NCI-H446 treated with DMSO at 0.1 percent for 48 hours (cell line): Measurements from ENCODE around the gene AMPD2.

Experiments
- DNase-seq: peaks from one replicate; lab custom pipeline; 2025; lab: John Stamatoyannopoulos, UW

The AMPD2 gene

DNA sequence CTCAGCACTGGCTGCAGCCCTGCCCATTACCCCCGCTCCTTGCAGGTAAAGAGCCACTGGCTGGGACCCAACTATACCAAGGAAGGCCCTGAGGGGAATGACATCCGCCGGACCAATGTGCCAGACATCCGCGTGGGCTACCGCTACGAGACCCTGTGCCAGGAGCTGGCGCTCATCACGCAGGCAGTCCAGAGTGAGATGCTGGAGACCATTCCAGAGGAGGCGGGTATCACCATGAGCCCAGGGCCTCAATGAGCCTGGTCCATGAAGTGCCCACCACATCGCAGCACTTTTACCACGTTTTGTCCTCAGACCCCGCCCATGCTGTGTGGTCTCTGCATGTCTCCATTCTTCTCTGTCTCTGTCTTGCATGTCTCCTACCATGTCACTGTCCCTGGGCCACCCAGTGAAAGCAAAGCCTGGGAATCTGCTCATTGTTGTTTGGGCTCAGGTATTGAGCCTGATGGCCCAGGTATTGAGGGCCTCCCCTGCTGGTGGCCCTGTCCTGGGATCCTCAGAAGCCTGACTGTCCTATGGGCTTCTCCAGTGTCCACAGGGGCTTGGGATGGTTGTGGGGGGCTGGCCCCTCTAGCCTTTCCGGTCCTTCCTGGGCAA lies 11.4 kb downstream of the AMPD2 start:
- no peak for DNase-seq

DNA sequence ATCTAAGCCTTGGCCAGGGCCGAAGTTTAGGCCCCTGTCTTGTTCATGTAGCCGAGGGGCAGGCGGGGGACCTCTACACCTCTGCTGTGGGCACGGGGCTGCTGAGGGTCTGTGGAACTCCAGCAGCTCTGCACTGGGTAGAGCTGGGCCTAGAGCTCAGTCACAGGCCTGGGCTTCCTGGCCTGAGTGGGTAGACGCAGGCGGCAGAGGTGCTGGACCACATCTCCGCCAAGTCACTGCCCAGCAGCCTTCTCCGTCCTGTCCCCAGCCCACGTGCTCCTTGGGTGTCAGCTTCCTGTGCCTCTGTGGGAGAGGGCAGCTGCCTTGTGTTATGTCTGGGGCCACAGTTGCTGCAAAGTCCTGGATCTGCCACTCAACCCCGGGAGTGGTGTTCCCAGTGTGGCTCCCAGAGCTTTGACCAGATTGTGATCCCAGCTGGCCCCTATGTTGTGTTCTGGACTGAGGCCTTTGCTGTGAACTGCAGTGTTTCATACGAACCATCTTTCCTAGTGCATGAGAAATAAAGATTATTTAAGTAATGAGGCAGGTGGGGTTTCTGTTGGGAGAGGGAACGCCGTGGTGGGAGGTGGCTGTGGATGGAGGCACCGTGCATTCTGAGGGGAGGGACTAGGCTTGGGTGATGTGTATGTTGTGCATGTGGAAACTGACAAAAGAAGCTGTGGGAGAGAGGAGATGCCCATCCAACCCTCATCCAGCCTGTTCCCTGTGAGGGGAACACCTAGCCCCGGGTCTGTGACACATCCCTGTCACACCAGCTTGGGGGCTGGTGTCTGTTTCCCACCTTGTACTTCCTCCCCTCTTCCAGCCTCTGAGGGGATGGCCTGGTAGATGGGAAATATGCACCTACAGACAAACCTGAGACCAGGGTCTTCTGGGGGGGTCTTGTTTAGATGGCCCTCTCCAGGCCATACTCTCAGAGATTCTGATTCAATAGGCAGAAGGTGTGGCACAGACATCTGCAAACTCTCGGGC lies 12.2 kb downstream of the AMPD2 start:
- no peak for DNase-seq

DNA sequence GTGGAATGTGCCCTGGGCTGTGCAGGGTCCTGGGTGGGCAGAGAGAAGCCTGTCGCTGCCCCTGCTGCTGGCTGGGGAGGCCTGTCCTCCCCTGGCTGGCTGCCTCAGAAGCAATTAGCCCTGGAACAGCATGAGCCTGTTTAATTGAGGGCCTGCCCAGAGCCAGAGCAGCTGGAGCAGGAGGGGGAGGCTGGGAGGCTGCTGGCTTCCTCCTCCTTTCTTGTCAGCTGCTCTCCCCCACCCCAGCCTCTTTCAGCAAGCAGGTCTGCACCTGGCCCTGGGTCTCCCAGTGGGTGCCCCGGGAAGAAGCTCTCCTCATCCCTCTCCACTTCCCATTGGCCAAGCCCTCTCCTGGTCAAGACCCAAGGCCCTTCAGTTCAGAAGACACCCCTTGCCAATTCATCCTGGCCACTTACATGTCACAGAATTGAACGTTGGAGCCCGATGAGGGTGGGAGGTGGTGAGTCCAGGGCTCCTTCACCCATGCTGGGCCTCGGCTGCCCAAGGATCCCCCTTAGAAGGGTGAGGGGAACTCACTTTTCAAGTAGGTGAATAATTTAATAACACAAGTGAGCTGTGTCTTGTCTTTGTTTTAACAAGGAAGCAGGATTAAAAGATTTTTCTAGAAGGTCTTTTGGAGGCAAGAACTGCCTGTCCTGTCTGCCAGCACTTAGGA lies 13.2 kb downstream of the AMPD2 start:
- peak; percentile 79 for DNase-seq

DNA sequence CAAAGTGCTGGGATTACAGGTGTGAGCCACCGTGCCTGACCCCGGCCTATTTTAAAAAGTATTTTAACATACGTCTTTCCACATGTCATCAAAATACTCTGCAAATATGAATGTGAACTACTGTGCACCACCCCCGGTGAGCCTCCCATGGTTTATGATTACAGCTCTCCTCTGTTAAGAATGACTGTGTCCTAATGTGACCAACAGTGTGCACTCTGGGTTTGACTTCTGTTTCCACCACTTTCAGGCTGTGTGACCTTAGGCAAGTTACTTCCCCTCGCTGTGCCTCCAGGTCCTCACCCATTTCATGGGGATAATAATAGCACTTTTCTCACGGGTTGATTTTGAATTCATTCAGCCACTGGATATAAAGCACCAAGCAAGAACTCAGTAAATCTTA lies 14.7 kb downstream of the AMPD2 start:
- DNase-seq = no peak

DNA sequence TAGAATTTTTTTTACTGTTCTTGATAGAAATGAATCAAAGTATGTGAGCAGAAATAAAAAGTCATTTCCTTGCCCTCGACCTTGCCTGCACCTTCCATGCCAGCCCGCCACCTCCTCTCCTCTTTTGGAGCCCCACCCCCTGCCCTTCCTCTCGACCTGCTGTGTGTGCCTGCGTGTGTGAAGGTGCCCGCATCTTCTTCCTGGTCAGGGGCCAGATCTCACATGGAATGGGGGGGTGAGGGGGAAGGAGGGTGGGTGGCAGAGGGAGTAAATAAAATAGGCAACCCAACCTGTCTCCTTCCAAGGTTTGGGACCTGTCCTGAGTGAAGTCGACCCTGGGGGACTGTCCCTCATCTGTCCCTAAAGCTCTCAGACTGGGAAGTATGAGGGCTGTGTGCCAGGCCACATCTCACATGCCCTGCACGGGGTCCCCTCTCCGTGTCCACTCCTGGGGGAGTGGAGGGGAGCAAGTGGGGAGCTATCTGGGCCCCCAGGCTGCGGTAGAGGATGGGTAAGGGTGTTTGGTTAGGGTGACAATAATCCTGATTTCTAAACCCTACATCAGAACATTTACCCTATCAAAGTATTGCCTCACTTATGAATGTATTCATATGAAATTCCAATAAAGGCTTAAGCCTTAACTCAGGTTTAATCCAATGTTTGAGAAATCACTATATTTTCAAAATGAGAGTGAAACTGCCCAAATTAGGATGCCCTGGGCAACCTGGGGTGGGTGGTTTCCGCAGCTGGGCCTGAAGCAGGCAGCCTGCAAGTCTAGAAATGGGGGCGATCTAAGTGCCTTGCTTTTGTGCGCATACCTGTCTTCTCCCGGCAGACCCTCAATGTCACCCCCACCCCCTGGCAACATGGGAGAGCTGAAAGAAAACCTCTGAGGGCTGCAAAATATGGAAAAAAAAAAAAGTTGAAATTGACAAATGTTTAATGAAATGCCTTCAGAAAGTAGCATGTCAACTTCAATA lies 15.4 kb downstream of the AMPD2 start:
- no peak for DNase-seq

DNA sequence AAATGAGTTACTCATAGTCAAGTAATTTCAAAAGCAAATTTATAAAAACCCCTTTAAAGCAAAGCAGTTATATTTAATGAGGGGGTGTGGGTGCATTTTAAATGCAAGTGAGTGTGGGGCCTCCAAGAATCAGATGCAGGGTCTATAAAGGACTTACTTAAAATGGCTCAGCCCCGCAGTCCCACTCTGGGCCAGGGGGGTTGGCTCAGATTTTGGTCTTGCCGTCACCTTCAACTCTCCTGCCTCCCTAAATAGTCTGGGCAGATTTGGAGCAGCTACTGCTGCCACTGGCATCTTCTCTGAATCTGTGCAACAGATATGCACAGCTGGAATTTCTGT lies 16.2 kb downstream of the AMPD2 start:
- no peak for DNase-seq

DNA sequence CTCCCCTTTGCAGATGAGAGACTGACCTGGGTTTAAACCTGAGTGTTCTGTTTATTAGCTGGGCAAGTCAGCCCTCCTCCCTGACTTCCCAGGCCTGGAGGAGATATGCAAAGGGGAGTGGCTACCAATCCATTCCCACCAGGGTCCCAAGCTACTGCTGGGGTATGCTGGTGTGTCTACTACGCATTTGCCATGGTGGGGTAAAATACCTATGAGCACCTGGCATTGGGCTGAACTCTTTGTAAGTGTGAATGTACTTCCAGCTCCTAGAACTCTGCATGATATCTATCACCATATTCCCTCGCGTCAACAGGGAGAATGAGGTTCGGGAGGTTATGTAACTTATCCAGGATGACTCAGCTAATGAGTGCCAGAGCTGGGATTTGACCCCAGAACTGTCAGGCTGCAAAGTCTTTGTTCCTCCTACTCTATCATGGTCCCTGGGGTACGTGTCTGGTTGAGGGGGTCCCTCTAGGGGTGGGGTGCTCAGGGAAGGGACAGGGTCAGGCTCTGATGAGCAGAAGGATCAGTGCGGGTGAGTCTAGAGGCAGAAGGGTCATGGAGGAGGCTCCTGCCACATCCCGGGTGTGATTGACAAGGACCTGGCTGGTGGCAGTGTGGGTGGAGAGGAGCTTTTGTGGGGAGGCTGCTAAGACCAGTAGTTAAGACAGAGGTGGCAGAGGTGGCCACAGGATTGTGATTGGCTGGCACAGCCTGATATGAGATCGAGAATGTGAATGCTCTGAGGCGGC lies 16.7 kb downstream of the AMPD2 start:
- no peak for DNase-seq

DNA sequence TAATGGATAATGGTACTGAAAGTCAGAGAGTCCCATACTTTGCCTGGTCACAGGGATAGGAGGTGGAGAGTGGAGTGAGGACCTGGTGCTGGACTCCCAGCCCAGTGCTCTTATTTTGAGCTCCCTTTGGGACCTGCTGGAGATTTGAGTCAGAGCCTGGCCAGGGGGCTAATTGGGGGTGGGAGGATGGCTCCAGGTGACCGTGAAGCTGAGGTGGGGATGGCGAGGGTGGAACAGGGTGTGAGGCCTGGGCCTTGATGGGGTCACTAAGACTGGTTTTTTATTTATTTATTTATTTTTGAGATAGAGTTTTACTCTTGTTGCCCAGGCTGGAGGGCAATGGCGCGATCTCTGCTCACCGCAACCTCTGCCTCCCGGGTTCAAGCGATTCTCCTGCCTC lies 17.8 kb downstream of the AMPD2 start:
- no peak for DNase-seq

DNA sequence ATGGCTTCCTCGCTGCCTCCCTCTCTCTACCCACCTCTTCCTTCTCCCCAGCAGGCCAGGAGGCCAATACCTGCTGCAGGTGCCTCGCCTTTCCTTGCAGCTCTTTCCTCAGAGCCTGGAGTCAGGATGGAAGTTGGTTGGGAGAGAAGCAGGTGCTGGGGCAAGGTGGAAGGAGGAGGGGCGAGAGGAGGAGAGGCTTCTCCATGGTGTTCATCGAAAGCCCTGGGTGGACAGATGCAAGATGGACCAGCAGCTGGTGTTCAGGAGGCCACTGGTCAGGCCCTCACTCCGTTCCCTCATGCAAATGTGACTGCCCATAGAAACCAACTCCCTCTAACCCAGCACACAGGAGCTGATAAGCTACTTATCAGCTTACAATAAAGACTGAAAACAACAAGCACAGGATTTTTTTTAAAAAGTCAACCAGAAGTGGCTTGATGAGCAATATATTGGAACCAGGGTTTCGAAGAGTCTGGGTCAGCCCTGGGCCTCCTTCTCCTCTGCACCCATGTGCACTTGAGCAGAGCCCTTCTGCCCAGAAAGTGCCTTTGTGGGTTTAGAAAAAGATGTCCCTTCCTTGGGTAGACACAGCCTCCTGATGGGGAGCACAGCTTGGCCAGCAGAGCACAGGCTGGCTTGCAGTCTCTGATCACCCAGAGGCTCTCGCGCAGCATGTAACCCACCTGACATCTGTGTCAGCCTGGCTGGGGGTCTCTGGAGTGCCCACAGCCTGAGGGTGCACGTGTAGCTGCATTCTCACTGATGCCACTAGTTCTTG lies 19.6 kb downstream of the AMPD2 start:
- no peak for DNase-seq

DNA sequence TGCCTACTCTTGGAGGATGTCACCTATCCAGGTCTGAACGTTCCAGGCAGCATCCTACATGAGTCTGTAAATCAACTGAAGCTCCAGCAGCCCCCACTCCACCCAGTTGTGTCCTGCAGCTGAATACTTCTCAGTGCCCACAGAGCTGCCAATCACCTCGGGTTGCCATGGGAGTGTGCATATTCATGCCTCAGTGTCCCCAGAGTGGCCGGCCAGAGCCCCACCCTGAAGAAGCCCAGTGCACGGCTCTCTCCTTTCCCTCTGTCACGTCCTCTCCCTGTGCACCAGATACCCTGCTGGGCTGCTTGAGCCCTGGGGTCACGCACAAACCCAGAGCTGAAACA lies 20.2 kb downstream of the AMPD2 start:
- DNase-seq = no peak

DNA sequence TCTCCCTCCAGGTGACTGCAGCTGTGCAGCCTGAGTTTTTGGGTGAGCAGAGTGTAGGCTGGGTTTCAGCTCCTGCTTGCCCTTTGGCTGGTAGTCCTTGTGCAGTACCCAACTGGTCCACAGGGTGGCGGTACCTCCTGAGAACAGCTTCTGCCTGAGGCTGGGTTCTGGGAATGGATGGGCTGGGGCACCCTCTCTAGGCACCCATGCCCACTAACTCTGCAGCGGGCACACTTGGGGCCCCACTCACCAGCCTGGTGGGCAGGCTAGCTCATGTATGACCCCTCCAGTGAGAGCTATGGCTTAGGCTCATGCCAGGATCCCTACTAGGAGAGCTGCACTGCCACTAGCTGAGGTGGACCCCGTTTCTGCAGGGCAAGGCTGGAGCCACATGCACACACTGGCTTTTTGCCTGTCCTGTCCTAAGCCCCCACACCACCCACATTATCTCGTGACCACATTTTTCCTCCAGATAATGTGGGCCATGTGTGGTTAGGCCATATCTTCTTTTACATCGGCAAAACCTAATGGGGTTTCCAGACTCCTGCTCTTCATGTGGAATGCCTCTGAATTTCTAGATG lies 20.7 kb downstream of the AMPD2 start:
- DNase-seq = peak; percentile 32

DNA sequence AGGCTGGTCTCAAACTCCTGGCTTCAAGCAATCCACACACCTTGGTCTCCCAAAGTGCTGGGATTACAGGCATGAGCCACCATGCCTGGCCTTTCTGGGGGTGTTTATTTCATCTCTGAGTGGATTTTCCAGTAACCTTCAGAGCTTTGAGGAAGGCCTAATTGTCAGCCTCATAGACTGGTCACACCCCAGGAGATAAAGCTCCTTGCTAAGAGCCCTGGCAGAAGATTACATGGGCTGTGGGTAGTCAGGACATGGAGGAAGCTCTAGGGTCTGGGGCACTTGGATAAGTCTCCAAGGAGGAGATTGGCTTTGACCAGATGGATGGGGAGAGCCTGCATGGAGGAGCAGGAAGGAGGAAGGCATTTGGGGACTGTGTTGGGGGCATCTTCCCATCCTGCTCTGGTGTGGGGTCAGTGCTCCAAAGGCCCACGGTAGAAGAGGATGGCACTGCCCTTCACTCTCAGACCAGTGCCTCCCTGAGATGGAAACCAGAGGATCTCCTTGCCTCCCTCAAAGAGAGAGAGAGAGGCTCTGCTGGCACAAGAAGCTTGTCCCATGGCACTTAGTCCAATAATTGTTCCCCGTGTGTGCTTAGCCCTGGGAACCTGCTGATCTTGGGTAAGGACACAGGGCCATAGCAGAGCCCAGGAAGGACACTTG lies 21.6 kb downstream of the AMPD2 start:
- no peak for DNase-seq

DNA sequence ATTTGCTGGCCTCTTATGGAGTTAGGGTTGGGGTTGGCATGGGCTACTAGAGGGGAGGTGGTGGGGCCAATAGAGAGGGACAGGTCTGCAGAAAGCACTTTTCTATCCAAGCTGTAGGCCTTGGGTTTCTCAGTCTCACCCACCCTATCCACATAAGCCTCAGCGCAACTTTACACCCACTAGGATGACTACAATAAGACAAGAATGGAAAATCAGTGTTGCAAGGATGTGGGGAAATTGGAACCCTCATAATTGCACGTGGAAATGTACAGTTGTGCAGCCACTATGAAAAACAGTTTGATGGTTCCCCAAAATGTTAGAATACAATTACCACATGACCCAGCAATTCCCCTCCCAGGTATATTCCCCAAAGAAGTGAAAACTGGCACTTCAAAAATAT lies 22.2 kb downstream of the AMPD2 start:
- DNase-seq = no peak

DNA sequence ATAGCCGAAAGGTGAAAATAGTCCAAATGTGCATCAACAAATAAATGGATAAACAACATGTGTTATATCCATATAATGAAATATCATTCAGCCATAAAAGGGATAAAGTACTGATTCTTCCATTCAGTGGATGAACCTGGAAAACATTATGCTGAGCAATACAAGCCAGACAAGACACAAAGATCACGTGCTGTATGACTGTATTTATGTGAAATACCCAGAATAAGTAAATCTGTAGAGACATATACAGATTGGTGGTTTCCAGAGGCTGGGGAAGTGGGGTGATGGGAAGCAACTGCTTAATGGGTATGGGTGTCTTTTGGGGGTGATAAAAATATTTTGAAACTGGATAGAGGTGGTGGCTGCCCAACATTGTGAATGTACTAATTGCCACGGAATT lies 23.0 kb downstream of the AMPD2 start:
- no peak for DNase-seq

DNA sequence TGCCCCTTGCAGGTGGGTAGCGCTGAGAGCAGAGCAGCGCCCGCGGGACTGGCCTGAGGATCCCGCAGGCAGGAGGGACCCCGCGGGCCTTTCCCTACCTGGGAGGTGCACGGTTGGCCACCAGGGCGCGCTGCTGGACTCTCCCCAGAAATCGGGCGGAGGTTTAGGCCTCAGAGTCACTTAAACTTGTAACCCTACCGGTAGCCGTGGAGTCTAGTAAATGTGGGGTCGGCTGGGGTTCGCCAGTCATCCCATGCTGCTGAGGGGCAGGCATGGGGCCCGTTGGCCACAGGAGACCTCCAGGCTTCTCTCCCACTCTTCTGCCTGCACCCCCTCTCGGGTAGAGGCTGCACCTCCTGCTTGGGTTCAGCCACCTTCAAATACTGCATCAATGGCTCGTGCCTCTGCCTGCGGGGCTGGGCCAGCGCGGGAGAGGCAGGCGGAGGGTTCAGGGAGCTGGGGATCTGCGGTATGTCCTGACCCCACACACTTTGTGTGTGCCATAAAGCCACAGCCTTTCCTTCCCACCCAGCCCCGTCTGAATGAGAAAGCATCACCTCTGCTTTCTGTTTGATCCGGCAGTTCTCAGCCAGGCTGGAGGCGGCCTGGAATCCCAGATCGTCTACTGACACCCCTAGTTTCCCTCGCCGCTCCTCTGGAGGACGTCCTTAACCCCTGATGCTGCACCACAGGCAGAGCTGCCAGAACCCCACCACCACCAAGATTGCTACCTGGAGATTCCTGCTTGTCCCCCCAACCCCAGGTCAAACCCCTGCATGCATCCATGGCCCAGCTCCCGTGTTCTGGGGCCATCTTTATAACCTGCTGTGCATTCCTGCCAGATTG lies 24.0 kb downstream of the AMPD2 start:
- peak; percentile 32 for DNase-seq

DNA sequence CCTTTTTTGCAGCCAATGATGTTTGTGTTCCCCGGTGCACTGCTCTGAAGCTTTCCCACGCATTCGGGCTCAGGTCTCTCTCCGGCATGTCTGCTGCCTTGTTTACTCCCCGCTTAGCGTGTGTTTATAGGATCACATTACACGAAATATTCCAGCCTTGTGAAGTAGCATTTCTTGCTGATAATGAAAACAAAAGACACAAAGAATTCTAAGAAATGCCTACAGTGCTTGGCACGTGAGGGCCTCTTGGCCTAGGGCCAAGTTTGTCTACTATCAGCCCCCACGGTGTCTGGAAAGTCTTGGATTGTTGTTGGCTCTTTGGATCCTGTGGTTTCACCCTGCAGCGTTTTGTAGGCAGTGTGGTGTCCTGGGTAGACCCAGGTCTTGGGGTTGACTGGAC lies 25.0 kb downstream of the AMPD2 start:
- no peak for DNase-seq

DNA sequence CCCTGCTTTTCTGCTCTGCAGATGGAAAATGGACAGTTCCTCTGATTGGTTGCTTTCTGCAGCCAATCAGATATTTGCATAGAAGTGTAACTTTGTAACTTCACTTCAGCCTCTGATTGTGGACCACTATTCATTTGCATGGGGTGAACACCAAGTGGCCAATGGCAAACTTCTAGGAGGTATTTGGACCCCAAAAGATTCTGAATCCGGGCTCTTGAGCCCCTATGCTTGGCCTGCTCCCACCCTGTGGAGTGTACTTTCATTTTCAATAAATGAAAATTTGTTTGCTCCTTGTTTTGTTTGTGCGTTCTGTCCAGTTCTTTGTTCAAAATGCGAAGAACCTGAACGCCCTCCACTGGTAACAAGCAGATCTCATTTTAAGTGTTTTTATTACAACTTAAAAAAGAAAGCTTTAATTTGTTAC lies 29.9 kb downstream of the AMPD2 start:
- DNase-seq = no peak

DNA sequence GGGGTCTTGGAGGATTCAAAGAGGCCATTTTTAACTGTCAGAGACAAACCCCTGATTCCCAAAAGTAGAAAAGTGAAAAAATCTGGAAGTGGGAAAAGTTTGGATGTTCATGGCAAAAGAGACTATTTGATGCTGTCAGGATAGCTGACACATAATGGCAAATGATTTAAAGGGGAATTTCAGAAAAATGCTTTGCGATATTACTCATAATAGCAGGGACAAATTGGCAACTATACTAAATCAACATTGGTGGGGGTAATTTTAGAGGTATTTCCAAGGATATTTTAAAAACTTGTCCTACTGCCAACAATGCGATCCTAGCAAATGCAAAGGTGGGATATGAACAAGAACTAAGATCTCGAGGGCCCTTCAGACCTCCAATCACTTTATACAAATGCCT lies 31.0 kb downstream of the AMPD2 start:
- DNase-seq = no peak

DNA sequence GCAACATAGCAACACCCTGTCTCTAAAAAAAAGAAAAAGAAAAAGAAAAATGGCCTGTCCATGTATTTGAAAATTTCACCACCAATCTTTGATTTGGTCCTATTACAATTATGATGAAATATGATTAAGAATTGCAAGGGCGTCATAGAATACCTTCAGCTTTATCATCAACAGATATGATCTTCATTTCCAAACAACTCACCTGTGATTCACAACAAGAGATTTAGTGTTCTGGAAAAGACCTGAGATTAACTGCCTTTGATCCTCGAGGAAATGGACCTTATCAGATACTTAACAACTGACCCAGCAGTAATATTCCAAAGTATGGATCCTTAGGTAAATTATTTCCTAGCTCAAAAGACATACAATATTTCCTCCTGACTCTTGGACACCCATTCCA lies 32.8 kb downstream of the AMPD2 start:
- no peak for DNase-seq
